Uterus (tissue), 4 donors: ENCODE results near the gene CTDP1. TPM values are rescaled to one million over a fixed set of nuclear protein-coding genes. Genes with fewer than 3 reads are reported as not detected.

Experiments
- DNase-seq, 2 donors: peaks; one replicate each; pipeline ENCODE4 v3.0.0-alpha.2; 2019 to 2020
- H3K27ac ChIP-seq, 2 donors: fragments of 200-600 bp; sonication (generic); 1 replicate in 1 of 2; 2 replicates in 1 of 2; pipeline ENCODE4 v1.5.1; 2016 to 2018
- H3K27me3 ChIP-seq, 2 donors: fragments of 200-600 bp; sonication (generic); one replicate each; pipeline ENCODE4 v1.5.1; 2018 to 2019; ENCODE audit warnings: control low read depth in 1 of 2
- H3K36me3 ChIP-seq, 2 donors: fragments of 200-600 bp; sonication (generic); one replicate each; pipeline ENCODE4 v1.5.1; 2019; ENCODE audit warnings: control low read depth in 1 of 2
- H3K4me1 ChIP-seq, 2 donors: fragments of 200-600 bp; sonication (generic); one replicate each; pipeline ENCODE4 v1.5.1; 2018 to 2019; ENCODE audit warnings: control low read depth in 1 of 2
- H3K4me3 ChIP-seq, 2 donors: fragments of 200-600 bp; sonication (generic); 1 replicate in 1 of 2; 2 replicates in 1 of 2; pipeline ENCODE4 v1.5.1; 2018 to 2019; ENCODE audit warnings: mild to moderate bottlenecking in 1 of 2
- H3K9me3 ChIP-seq, 2 donors: fragments of 200-600 bp; sonication (generic); one replicate each; pipeline ENCODE4 v1.5.1; 2019; ENCODE audit warnings: control low read depth in 1 of 2
- POLR2A ChIP-seq, 2 donors: fragments of 450-650 bp; IDR thresholded peaks; one replicate each; pipeline ENCODE4 v1.6.1; 2016; ENCODE audit warnings: antibody characterized with exemption in 2 of 2, mild to moderate bottlenecking in 1 of 2, moderate library complexity in 1 of 2
- intact Hi-C: fragments of 100-400 bp; cut with DNase I; formaldehyde crosslinking; loops from one replicate; pipeline ENCODE4 v1.15.1; 2023; ENCODE audit warnings: low total_unique reads
- total RNA-seq, 4 donors: library from RNA; depleted of rRNA in 3 of 4; stranded (reverse); fragments of >200 nt in 3 of 4; gene quantifications; one replicate each; pipeline versions ENCODE4 v1.1.0 to v1.2.4, GENCODE V29; 2014 to 2023
- TF ChIP-seq, protein P1 (sequence below), 4 experiments: fragments of 200-600 bp in 2 of 4; fragments of 450-650 bp in 2 of 4; sonication (generic) in 2 of 4; IDR thresholded peaks; one replicate each; pipeline ENCODE4 v1.5.1; 2016 to 2019; ENCODE audit warnings: antibody characterized with exemption in 4 of 4, mild to moderate bottlenecking in 2 of 4, moderate library complexity in 1 of 4
- donor health status: DM: yes; HTN: yes; CAD: no.

The CTDP1 gene
- total RNA-seq, 4 donors from 2014 or later, result 6.2 to 22.5 (median 20.4) TPM

DNA sequence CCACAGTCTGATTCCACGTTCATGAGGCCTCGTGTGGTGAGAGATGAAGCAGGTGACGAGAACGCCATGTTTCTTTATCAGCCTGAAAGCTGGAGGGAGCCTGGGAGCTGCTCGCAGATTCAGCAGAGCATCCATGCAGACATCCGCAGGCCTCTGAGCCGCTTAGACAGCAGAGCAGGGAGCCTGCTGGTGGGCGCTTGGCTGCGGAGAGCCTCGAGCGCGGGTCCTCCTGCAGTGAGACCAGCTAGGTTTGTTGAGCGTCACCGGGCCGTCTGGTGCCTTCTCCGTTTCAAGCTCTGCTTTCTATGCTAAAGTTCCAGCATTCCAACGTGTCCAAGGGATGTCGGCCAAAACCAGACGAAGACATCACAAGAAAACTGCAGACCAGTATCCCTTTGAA lies 27.6 kb downstream of the CTDP1 start:
- Histone ChIP-seq H3K4me3 (no peak overlapping the region), H3K9me3 (no peaks in the 10 kb centered on the region), H3K4me1 (no peaks in the 10 kb centered on the region), H3K27ac (no peak overlapping the region), H3K36me3 (no peaks in the 10 kb centered on the region), H3K27me3 (no peaks in the 10 kb centered on the region)
- TF ChIP-seq, protein P1, sequence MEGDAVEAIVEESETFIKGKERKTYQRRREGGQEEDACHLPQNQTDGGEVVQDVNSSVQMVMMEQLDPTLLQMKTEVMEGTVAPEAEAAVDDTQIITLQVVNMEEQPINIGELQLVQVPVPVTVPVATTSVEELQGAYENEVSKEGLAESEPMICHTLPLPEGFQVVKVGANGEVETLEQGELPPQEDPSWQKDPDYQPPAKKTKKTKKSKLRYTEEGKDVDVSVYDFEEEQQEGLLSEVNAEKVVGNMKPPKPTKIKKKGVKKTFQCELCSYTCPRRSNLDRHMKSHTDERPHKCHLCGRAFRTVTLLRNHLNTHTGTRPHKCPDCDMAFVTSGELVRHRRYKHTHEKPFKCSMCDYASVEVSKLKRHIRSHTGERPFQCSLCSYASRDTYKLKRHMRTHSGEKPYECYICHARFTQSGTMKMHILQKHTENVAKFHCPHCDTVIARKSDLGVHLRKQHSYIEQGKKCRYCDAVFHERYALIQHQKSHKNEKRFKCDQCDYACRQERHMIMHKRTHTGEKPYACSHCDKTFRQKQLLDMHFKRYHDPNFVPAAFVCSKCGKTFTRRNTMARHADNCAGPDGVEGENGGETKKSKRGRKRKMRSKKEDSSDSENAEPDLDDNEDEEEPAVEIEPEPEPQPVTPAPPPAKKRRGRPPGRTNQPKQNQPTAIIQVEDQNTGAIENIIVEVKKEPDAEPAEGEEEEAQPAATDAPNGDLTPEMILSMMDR (IDR thresholded peaks at IDR 0.05), result no peak
- no peak for TF ChIP-seq POLR2A (IDR thresholded peaks at IDR 0.05)
- intact Hi-C loops, result no loop called here
- no peak for DNase-seq

DNA sequence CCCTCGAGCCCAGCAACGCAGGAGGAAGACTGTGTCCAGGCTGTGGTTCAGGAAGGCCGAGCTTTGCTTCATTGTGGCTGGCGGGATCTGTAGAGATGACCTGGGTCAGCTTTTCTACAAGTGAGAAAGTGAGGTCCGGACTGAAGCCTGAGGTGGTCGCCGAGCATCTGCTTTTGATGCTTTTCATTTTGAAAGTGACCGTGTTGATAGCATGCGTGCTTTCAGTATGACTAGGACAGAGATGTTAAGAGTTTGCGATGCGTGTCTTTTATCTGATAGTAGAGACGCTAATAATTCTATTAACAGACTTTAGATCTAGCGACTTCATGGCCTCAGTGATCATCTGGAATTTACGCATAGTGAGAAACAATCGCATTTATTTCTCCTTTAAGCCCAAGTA lies 28.1 kb downstream of the CTDP1 start:
- H3K27me3 ChIP-seq, result no peaks in the 10 kb centered on the region
- H3K27ac ChIP-seq, result no peak overlapping the region
- H3K9me3 ChIP-seq, result no peaks in the 10 kb centered on the region
- H3K36me3 ChIP-seq, result no peaks in the 10 kb centered on the region
- H3K4me1 ChIP-seq, result no peaks in the 10 kb centered on the region
- no peak overlapping the region for H3K4me3 ChIP-seq
- no peak for DNase-seq
- intact Hi-C loops, result no loop called here
- TF ChIP-seq POLR2A (IDR thresholded peaks at IDR 0.05), result no peak
- TF ChIP-seq, protein P1 (IDR thresholded peaks at IDR 0.05), result no peak

DNA sequence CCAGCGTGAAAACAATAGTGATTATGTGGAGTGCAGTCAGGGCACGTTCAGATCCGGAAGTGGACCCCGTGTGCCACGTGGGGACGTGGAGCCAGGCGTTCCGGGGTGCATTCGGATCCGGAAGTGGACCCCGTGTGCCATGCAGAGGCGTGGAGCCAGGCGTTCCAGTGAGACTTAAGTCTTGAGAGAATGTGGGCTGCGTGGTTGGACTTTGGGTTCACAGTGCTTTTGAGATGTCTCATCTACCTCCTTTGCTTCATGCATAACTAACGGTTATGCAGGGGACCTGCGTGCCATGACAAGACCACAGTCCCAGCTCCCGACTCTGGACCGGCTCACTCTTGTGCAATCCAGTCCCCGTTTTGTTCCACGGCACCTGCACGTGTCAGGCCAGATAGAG lies 28.8 kb downstream of the CTDP1 start:
- TF ChIP-seq, protein P1 (IDR thresholded peaks at IDR 0.05), result no peak
- no peak for TF ChIP-seq POLR2A (IDR thresholded peaks at IDR 0.05)
- intact Hi-C loops, result no loop called here
- H3K9me3 ChIP-seq, result no peaks in the 10 kb centered on the region
- H3K27ac ChIP-seq, result no peak overlapping the region
- DNase-seq, result no peak
- no peaks in the 10 kb centered on the region for H3K36me3 ChIP-seq
- H3K4me1 ChIP-seq, result no peaks in the 10 kb centered on the region
- no peaks in the 10 kb centered on the region for H3K27me3 ChIP-seq
- H3K4me3 ChIP-seq, result no peak overlapping the region

DNA sequence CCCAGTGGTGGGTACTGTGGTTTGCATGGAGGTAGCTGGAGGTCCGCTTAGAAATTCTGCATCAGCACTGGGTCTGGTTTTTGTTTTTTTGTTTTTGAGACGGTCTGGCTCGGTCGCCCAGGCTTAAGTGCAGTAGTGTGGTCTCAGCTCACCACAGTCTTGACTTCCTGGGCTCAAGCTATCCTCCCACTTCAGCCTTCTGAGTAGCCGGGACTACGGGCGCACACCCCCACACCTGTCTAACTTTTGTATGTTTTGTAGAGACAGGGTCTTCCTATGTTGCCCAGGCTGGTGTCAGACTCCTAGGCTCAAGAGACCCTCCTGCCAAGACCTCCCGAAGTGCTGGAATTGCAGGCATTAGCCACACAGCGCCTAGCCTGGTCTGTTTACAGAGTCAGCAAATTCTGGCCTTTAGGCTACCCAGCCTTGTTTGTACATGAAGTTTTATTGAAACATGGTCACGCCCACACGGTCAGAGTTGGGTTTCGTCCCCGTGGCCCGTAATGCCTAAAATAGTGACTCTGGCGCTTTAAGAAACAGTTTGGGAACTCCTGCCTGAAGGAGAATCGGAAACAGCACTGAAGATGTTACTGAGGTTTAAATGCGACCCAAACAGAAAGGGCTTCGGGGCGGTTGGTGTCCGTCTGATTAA lies 32.7 kb downstream of the CTDP1 start:
- no peak overlapping the region for H3K27ac ChIP-seq
- H3K4me3 ChIP-seq, result no peak overlapping the region
- no peaks in the 10 kb centered on the region for H3K27me3 ChIP-seq
- TF ChIP-seq POLR2A (IDR thresholded peaks at IDR 0.05), result no peak
- TF ChIP-seq, protein P1 (IDR thresholded peaks at IDR 0.05), result no peak
- no peak for DNase-seq
- intact Hi-C loops, result no loop called here
- no peaks in the 10 kb centered on the region for H3K9me3 ChIP-seq
- H3K36me3 ChIP-seq, result no peaks in the 10 kb centered on the region
- no peaks in the 10 kb centered on the region for H3K4me1 ChIP-seq

DNA sequence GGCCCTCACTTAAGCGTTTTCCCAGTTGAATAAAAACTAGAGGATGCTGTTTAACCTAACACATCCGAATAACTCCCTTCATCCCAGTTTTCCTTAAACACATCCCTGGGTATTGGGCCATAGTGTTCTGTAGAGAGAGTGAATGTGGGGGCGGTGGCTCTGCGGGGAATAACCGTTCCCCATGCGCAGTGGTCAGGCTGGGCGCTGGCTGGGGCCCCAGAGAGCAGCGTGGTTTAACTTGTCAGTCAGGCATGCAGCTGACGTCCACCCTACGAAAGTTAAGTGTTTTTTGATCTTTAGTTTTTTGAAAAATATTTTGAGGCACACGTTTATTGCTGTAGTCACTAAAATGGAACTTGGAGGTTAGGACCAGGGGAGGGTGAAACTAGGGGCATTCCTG lies 33.7 kb downstream of the CTDP1 start:
- H3K4me1 ChIP-seq, result no peaks in the 10 kb centered on the region
- no peak for TF ChIP-seq POLR2A (IDR thresholded peaks at IDR 0.05)
- TF ChIP-seq, protein P1 (IDR thresholded peaks at IDR 0.05), result no peak
- no peaks in the 10 kb centered on the region for H3K27me3 ChIP-seq
- no peaks in the 10 kb centered on the region for H3K36me3 ChIP-seq
- no peaks in the 10 kb centered on the region for H3K9me3 ChIP-seq
- H3K27ac ChIP-seq, result no peak overlapping the region
- DNase-seq, result no peak
- intact Hi-C loops, result no loop called here
- H3K4me3 ChIP-seq, result no peak overlapping the region
